GM18873 (cell line): ENCODE results near the gene RAD50.
"Not testable (repeated sequence)": the region's sequence is repeated elsewhere in the genome, so short reads cannot be mapped to it uniquely, and the experiment has no call there.

Source experiments
- ATAC-seq: cut with Tn5 transposase; IDR thresholded peaks from one replicate; pipeline ENCODE4 v1.9.1; 2021; ENCODE audit warnings: mild to moderate bottlenecking, moderate library complexity, moderate number of reproducible peaks; ENCODE audit not compliant: unreplicated experiment, low FRiP score

Gene RAD50

DNA sequence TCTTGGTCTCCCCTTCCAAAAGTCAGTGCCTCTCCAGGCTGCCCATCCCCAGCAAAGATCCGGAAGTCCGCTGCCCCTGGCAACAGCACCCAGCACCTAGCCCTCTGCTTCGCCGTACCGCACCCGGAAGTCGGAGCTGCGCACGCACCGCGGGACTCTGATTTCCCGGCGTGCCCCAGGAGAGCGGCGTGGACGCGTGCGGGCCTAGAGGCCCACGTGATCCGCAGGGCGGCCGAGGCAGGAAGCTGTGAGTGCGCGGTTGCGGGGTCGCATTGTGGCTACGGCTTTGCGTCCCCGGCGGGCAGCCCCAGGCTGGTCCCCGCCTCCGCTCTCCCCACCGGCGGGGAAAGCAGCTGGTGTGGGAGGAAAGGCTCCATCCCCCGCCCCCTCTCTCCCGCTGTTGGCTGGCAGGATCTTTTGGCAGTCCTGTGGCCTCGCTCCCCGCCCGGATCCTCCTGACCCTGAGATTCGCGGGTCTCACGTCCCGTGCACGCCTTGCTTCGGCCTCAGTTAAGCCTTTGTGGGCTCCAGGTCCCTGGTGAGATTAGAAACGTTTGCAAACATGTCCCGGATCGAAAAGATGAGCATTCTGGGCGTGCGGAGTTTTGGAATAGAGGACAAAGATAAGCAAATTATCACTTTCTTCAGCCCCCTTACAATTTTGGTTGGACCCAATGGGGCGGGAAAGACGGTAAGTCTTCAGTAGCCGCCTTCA is at the start of gene RAD50:
Gene RAD50 (plus strand): TSS at position 215 of the 715 bp plus-strand sequence. CDS start 348 bp downstream, at position 563.
- ATAC-seq, result peak; percentile 90

DNA sequence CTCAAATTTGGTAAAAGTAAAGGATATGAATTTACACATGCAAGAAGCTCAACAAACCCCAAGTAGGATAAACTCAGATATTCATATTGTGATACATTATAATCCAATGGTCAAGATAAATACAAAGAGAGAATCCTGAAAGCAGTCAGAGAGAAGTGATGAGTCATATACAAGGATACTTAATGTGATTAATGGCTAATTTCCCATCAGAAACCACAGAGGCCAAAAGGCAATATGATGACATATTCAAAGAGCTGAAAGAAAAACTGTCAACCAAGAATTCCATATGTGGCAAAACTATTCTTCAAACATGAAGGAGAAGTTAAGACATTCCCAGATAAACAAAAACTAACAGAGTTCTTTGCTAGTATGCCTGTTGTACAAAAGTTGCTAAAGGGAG is 46.7 kb upstream of the RAD50 start:
- no peak for ATAC-seq

GRCh38 chr5:132513618-132514336 is 43.0 kb upstream of the RAD50 start:
- not testable (repeated sequence) for ATAC-seq

GRCh38 chr5:132522067-132522466 is 34.7 kb upstream of the RAD50 start:
- ATAC-seq, result not testable (repeated sequence)

DNA sequence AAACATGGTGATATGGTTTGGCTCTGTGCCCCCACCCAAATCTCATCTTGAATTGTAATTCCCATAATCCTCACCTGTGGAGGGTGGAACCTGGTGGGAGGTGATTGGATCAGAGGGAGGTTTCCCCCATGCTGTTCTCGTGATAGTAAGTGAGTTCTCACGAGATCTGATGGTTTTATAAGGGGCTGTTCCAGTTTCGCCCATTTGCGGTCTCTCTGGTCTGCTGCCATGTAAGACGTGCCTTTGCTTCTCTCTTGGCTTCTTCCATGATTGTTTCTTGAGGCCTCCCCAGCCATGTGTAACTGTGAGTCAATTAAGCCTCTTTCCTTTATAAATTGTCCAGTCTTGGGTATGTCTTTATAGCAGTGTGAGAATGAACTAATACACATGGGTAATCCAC is 31.9 kb upstream of the RAD50 start:
- not testable (repeated sequence) for ATAC-seq

DNA sequence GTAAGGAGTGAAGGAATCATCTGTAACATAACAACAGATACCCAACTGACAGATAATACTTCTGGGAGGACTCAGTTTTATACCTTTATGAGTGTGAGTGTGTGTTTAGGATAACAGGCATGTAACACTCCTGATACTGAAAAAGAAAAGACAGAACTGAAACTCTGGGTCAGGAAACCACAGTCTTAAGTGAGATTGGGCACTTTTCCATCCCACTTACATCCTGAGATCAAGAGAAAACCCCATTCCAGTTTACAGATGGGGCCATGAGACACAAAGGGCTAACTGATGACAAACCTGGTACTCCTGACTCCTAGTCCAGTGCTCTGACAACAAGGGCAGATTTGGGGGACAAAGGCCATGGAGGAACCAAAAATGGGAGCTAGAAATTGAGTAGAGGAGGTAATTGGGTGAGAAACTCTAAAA is 31.5 kb upstream of the RAD50 start:
- ATAC-seq, result peak; percentile 71

DNA sequence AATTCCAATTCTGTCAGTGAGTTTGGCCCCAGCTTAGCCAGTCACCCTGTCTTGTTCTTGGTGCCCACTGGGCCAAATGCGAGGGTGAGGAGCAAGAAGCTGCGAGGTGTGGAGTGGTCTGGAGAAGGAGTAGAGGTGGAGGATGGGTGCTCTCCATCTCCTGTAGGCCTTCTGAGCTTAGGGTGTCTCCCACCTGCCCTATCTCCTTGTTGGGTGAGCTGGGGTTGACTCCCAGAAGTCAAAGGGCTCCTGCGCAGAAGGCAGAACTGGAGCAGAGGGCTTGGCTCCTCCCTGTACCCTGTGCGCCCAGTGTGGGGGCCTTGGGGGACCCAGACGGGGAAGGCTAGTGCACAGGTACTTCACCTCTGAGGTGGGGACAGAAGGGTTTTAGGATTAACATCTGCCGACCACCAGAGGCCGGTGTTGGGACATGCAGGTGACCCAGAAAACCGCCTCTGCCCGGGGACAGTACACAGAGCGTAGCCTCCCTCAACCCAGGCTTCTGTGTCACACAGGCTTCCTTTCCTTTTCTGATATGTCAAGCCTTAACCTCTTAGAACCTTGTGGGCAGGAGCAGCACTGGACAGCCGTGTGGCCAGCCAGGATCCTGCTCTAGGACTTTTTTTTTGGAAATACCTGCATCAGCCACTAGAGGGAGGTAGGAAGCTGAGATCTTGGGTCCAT is 30.3 kb upstream of the RAD50 start:
- no peak for ATAC-seq

GRCh38 chr5:132526974-132527564 is 29.7 kb upstream of the RAD50 start:
- no peak for ATAC-seq

GRCh38 chr5:132528021-132528420 is 28.8 kb upstream of the RAD50 start:
- ATAC-seq, result no peak

DNA sequence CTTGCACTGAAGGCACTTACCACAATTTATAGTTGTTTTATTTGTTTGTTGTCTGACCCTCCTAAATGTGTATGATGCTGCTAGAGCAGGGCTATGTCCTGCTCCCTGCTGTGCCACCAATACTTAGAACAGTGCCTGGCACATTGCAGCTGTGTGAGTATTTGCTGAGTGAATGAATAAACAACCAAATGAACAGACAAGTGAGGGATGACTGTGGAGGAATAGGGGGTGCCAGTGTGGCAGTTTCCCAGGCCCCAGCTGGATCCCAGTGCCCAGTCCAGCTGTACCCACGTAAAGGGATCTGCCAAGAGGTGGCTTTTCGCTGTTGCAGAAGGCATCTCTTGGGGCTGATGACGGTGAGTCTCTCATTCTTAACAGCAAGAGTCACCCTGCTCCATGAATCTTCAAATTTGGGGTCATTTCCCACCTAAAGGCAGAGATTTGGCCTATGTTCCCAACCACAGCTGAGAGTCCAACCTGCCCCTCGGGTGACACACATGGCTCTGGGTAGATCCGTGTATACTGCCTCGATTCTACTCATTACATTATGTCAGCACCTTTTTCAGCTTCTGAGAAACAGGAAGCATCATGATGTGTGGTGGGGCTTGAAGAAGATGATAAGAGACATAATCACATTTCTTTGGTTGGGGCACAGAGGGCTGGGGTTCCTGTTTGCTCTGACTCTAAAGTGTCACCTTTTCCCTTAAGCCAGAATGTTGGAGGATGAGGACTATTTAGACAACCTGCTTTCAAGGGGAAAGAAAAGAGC is 27.7 kb upstream of the RAD50 start:
- ATAC-seq, result no peak

DNA sequence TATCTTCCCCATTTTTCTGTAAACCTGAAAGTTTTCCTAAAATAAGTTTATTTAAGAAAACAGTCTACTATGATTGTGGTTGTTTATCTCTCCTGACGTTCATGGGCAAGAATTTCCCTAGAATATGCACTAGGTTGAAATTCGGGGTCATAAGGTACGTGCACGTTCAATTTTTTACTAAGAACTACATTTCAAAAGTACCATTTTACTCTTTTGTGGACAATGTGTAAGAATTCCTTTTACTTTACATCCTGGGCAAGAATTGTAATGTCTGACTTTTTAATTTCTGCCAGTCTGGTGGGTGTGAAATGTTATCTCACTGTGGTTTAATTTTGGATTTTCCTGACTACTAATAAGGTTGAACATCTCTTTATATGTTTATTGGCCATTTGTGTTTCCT is 25.8 kb upstream of the RAD50 start:
- ATAC-seq, result no peak

DNA sequence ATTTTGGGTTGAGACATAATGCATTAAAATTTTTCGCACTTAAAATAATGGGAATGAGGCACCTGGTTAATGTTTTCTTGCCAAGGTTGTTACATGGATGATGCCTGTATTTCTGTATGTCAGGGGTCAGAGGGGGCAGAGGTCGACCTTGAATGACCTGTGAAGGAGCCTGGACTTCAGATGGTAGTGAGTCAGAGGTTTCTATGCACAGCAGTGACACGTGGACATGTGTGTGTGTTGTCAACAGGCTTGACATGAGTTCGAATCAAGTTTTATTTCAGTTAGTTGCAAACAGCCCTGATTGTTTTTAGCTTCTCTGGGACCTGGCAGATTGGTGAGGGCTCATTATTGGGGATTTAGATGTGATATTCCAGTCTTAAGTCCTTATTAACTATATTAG is 17.1 kb upstream of the RAD50 start:
- no peak for ATAC-seq

DNA sequence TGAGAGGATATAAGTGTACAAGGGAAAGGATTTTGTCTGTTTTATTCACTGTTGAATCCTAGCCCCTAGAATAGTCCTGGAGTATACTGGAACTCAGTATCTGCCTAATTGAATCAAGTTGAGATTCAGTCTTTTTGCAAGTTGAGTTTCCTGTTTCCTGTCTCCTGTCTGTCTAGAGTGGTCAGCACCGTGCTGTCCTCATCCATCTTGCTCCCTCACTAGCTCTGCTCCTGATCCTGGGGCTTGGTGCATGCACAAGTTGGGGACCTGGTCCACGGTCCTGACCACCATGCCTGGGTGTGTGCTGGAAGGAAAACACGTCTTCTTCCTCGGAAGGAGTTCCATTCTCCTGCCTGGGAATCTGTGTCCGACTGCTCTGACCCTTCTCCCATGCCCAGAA is 16.6 kb upstream of the RAD50 start:
- no peak for ATAC-seq

DNA sequence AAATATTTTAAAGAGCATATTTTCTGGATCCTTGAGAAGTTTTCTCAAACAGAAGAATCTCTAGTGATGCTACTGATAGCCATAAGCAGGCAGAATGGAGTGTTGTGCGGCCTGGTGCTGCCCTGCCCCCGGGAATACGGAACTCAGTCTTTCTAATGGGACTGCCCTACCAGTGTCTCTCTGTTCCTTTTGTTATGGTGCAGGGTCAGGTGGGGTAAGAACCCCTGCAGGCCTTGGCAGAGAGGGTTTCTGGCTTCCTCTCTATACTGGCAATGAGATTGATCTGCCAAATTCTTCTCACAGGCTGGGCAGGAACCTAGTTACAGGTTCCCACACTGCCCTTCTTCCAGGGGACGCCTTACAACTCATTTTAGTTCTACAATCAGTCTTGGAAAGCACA is 16.0 kb upstream of the RAD50 start:
- no peak for ATAC-seq

- ATAC-seq, result no peak
These were observed 13.1 kb upstream of the RAD50 start, which contains the start of gene IL5 for GRCh38 chr5:132543472-132544201. IL5 (minus strand) TSS chr5:132543522; CDS start chr5:132543478, 44 bp downstream.

DNA sequence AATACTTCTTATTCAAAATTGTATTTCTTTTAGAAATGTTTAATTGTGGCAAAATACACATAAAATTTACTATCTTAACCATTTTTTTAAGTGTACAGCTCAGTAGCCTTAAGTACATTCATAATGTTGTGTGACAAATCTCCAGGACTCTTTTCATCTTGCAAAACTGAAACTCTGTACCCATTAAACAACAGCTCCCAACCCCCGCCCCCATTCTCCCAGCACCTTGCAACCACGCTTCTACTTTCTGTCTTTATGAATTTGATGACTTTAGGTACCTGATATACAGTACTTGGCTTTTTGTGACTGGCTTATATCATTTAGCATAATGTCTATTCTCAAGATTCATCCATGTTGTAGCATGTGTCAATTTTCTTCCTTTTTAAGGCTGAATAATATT is 10.7 kb upstream of the RAD50 start:
- no peak for ATAC-seq

GRCh38 chr5:132547269-132547668 is 9.5 kb upstream of the RAD50 start:
- no peak for ATAC-seq

DNA sequence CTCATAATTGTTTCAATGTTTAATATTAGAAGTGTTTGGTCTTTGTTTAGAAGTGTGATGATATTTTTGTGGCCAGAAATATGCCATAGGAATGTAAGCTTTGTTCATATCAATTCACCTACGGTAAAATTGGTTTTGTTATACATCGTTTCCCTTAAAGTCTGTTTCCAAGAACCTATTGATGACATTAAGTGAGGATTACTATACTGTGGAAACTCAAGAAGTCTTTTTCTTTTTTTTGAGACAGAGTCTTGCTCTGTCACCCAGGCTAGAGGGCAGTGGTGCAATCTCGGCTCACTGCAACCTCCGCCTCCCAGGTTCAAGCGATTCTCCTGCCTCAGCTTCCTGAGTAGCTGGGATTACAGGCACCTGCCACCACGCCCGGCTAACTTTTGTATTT is 7.9 kb upstream of the RAD50 start:
- not testable (repeated sequence) for ATAC-seq

DNA sequence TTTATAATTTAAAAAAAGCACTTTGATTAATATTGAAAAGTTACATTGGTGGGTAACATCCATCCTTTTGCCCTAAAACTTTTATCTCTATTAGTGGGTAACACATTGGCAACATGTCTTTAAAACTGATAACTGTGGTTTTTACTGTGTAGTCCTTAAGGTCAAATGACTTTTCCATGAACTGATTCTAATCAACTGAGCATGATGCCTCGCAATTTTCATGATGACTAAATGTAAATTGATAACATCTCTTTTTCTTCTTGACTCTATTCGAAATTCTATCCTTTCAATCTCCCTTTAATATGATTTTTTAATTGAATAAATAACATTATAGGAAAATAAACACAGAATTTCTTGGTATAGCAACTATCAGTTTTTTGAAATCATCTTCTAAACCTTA is 7.2 kb upstream of the RAD50 start:
- no peak for ATAC-seq
